Activated CD4-positive, CD25-positive, alpha-beta regulatory T cell treated with anti-CD3 and anti-CD28 coated beads, Interleukin-2, amount 50 U/mL, for 16 hours (primary cell): ENCODE data around the gene CRHR1.

Experiments
- DNase-seq: peaks from one replicate; pipeline ENCODE4 v3.0.0-alpha.2; 2020; ENCODE audit warnings: low read depth, low spot score

The CRHR1 gene

GRCh38 chr17:45867171-45867570 is 83.1 kb downstream of the CRHR1 start:
- no peak for DNase-seq

GRCh38 chr17:45867702-45868101 is 83.6 kb downstream of the CRHR1 start:
- DNase-seq = no peak

- no peak for DNase-seq
Observed at GRCh38 chr17:45868276-45868675, 84.2 kb downstream of the CRHR1 start.

- DNase-seq = no peak
Observed at GRCh38 chr17:45869676-45870341, 85.7 kb downstream of the CRHR1 start.

DNA sequence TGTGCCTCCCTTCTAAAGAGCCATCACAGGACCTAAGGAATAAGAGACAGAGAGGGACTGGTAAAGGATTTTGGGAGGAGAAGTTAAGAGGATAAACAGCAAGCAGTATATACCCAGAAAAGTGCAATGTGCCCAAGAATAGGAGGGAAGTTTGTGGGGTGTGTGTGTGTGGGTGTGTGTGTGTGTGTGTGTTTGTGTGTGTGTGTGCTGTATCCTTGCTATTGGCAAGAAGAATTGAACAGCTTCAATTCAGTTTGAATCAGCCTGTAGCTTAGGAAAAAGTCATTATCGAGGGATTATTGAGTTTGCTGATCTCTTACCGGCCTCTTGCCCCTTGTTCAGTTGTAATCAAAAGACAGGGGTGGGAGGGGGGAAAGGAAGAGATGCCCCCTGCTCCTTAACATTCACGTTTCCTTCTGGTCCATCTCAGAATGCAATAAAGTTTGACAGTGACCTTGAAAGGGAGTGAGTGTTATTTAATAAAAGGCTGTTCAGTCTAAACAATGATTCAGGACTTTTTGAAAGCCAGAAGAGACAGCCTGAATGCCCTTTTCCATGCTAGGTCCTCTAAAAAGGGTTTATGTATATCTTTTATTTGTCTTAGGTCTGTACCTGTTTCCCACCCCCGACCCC is 86.3 kb downstream of the CRHR1 start:
- DNase-seq = no peak

GRCh38 chr17:45871718-45872117 is 87.6 kb downstream of the CRHR1 start:
- no peak for DNase-seq

DNA sequence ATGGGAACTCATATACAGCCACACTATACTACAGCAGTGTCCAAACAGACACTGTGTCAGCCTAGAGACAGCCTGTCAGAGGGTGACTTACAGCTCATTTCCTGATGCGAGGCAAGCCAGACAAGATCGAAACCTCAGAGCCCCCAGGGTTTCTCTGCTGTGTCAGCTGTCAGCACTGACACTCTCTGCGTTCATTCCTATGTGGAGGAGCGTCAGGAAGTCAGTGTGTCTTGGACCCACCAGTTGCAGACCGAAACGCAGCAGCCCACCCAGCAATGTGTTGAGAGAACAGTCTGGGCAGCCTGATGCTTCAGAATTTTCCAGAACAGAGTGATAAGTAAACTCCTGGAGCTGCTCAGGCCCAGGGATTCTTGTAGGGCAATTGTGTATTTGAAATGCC is 89.6 kb downstream of the CRHR1 start:
- DNase-seq = no peak

GRCh38 chr17:45874151-45874550 is 90.0 kb downstream of the CRHR1 start:
- DNase-seq = no peak

- DNase-seq = no peak
Observed at GRCh38 chr17:45876539-45876938, 92.4 kb downstream of the CRHR1 start.

DNA sequence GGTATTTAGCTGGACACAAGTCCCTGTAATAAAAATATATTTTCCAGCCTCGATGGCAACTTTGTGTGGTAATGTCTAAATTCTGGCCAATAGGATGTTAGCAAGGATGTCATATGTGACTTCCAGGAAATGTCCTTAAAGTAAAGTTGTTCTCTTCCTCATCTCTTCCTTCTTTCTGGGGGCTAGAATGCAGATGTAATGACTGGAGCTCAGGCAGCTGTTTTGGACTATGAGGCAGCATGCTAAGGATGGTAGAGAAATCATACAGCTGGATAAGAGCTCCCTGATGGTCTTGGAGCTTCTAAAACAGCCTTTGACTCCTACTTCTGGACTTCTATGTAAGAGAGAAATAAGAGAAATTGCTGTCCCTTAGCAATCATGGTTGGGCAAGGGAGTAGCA is 93.3 kb downstream of the CRHR1 start:
- DNase-seq = no peak

DNA sequence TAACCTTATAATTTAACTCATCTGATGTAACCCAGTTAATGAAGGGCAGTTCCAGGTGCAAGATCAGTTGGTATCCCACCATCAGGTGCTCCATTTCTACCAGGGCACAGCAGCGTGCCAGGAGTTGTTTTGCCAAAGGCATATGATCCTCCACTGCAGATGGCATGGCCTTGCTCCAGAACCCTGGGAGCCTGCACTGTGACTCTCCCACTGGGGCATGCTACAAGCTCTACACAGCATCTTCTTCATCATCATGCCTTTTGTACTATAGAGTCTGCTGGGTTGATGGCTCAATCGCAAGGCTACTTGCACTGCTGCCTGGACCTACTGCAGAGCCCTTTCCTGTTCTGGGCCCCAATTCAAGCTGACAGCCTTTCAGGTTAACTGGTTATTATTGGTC is 98.9 kb downstream of the CRHR1 start:
- DNase-seq = no peak
